Stimulated activated CD4-positive, alpha-beta T cell treated with anti-CD3 and anti-CD28 coated beads, Interleukin-12 subunit alpha, Interleukin-12 subunit beta, amount 100 ng/mL, for 24 hours (primary cell): Measurements from ENCODE around the gene PKNOX2.
"Not testable (repeated sequence)": the region's sequence is repeated elsewhere in the genome, so short reads cannot be mapped to it uniquely, and the experiment has no call there.

ENCODE experiments used
- DNase-seq, 2 experiments: peaks; one replicate each; pipeline ENCODE4 v3.0.0-alpha.2; 2020; ENCODE audit warnings: low read depth in 2 of 2

The PKNOX2 gene

DNA sequence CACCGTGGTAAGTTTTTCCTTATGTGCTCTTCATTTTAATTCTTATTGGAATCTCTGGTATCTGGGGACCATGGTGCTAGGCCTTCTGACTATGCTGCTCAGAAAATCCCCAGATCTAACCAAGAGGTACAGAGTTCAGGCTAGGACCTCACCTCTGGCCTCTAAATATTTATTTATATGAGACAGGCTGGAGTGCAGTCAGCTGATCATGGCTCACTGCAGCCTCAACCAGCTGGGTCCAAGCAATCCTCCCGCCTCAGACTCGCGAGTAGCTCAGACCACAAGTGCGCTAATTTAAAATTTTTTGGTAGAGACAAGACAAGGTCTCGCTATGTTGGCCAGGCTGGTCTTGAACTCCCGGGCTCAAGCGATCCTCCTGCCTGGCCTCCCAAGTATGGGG lies 38.4 kb downstream of the PKNOX2 start:
- no peak for DNase-seq

DNA sequence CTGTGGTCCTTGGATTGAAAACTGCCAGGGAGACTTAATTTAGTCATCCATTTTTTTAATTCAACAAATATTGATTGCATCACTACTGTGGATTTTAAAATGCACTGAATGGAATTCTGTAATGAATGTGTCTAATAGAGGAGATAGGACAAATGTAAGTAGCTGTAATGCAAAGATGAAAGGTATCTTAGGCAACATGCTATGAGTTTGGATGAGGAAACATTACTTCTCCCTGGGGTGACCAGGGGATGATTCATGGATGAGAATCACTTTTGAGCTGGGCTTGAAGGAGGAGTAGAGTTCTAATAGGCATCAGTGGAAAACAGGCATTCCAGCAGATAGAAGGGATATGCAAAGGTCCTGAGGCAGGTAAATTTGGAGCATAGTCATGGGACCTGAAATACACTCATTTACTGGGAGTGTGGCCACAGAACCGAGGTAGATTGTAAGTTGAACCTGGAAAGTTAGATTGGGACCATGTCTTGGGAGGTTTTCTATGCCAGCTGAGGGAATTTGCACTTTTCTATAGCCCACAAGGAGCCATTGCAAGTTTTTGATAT lies 43.4 kb downstream of the PKNOX2 start:
- DNase-seq = no peak

DNA sequence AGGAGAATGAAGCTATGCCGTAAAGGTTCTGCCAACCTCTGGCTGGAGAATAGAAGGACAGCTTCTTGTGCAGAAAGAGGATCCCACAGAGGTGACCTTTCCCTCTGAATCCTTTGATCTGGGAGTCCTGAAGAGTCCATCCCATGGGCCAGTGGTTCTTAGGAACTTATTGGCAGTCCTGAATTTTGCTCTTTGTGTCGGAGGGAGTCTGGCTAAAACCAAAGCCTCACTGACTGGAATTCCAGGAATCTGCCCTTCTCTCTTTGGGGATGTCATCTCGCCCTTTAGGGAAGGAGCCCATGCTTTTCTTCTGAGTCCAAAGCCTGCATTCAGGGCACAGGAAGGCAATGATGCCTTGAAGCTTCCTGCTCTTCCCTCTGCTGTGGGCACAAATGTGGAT lies 45.5 kb downstream of the PKNOX2 start:
- DNase-seq = no peak

DNA sequence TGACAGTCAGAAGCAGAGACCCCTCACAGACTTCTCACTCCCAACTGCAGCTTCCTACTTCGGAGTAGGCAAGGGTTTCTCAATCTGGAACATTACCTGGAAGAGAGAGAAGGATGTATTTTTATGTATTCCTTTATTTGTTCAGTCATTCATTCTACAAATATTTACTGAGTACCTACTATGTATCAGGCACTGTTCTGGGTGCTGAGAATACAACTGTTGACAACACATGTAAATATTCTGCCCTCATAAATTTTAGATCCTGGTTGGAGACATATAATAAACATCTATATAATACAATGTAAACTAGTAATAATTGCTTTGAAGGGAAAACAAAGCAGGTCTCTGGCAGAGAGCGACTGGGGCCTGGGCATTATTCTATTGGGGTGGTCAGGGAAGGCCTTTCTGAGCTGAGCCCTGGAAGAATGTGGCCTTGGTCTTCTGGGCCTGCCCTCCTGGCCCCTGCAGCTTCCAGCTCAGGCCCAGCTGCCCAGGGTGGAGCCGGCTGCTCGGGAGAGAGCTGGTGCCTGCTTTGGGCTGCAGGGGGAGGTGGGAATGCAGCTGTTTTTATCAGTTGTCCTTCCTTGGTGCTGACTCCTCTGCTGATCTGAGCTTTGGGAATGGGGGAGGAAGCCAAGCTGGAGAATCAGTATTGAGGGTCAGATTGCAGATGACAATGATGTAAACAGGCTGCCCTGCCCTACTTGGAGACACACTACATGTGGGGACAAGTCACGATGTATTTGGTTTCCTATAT lies 46.8 kb downstream of the PKNOX2 start:
- no peak for DNase-seq

DNA sequence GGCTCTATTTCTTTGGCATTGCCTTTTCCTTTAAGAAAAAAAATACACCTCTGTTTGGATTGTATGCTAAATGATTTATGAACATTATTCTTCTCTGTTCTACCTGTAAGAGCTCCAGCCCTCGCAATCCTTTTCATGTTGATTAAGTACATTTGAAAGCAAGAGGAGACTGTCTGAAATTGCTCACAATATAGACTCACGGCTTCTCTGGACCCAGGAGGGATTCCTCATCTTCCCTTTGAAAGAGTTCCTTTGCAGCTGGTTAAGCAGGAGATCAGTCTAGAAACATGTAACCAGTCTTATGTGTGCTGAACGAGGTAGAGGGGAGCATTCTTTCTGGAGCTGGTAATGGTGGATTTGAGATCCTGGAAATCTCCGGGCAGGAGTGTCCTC lies 47.4 kb downstream of the PKNOX2 start:
- DNase-seq = no peak

DNA sequence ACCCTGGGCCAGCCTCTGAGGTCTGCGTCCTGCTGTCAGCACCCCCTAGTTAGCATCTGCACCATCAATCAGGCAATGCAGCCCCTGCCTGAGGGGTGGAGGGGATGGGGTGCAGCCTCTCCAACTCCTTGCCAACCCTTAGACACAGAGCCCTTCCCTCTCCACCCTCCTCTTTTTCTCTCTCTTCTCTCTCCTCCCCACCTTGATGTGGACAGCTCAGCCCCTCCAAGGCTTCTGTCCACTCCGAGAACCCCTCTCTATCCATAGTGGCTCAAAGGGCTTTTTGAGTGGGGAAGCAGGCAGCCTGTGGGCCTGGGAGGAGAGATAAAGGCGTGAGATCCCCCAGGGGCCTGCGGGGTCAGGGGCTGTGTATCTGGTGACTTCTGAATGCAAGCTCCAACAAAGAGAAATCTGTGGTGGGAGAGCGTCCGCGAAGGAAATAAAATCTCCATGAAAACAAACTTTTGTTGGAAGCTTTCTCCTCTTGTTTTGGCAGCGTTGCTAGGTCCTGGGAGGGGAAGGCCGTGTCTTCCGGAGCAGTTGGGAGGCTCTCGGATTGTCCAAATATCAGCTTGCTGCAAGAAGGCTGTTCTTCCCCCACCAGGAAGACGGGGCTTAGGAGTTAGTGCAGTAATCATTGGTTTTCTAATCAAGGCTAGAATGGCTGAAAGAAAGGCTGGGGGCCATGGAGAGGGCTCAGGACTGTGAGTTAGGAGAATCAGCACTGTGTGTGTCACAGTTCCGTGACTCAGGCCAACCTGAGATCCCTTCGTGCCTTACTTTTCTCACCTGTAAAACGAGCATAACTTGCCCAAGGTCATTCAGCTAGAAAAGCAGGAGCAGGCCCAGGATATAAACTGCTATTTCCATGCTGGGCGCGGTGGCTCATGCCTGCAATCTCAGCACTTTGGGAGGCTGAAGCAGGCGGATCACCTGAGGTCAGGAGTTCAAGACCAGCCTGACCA lies 50.3 kb downstream of the PKNOX2 start:
- no peak for DNase-seq

DNA sequence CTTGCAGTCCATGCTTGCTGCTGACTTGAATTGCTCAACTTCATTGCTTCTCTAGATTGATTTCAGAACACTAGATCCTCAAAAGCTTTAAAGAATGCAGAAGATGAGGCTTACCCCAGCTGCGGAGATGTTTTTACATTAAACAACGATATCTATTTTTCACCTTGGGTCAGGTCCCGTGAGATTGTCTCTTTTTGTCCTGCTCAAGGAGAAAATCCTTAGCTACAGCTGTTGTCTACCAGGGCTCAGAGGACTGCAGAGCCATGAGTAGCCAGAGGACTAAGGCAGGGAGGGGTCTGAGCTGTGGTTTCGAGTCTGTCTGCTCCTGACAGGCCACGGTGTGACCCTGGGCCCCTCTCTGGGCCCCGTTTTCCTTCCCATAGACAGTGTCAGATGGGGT lies 51.4 kb downstream of the PKNOX2 start:
- DNase-seq = no peak

DNA sequence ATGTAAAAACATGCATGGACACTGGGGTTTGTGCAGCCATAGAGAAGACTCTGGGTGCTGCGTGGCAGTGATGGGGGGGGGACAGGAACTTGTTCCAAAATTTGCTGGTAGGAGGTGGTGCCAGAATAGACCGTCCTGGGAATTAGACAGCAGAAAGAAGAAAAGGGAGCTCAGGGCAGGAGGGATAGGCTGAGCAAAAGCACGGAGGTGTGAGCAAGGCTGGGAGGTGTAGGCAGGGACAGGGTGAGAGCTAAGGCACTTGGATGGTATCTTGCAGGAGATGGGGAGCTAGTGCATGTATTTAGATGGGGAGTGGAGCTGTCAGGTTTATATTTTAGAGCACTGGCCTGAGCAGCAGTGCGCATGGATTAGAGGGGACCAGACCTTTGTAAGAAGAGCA lies 53.8 kb downstream of the PKNOX2 start:
- no peak for DNase-seq

DNA sequence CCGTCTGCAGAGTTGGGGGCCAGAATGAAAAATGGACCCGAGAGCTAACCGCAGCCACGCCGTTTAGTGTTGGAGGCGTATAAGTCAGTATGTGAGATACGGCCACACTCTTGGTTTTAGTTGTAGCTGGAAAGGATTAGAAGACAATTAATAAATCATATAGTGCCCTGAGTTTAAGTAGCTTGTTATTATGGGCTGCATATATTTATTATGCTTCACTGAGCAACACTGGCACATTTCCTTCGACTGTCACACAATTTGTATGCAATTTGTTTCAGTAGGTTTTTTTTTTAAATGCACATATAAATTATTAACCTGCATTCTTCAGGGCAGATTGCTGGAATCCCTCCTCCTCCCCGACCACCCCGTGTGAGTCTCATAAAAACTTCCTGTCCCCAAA lies 56.9 kb downstream of the PKNOX2 start:
- DNase-seq = no peak

DNA sequence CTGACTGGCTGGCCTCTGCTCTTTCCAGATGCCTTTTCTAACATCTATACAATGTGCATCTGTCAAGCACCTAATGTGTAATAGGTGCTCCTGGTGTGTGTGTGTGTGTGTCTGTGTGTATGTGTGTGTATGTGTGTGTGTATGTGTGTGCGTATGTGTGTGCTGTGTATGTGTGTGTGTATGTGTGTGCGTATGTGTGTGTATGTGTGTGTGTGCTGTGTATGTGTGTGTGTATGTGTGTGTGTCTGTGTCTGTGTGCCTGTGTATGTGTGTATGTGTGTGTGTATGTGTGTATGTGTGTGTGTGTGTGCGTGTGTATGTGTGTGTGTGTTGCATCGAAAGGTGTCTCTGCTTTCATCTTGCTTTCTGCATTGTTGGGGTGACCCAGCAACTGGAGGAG lies 57.9 kb downstream of the PKNOX2 start:
- no peak for DNase-seq

DNA sequence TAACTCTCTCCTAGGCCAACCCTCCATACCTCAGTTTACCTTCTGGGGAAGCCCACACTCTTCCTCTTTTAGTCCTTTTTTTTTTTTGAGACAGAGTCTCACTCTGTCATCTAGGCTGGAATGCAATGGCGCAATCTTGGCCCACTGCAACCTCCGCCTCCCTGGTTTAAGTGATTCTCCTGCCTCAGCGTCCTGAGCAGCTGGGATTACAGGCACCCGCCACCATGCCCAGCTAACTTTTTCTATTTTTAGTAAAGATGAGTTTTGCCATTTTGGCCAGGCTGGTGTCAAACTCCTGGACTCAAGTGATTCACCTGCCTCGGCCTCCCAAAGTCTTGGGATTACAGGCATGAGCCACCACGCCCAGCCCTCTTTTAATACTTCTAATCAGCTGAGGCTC lies 58.6 kb downstream of the PKNOX2 start:
- not testable (repeated sequence) for DNase-seq

DNA sequence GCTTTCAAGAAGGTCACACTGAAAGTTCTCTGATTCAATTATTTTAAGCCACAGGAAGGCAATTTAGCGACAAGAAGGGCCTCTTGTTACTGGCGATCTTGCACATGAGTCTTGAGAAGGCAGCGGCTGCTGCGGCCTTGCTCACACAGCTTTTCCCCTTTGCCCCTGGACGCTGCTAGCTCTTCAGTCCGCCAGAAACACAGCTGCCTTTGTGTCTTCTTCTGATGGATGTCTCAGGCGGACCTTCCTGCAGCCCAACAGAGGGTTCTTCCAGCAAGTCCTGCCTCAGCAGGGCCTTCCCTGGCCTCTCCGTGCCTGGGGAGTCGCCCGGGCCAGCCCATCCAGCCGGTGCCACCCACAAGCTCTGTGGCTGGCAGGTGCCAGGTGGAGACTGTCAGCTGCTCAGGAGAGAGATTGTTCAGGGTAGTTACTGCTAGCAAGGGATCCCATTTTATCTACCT lies 59.4 kb downstream of the PKNOX2 start:
- no peak for DNase-seq

DNA sequence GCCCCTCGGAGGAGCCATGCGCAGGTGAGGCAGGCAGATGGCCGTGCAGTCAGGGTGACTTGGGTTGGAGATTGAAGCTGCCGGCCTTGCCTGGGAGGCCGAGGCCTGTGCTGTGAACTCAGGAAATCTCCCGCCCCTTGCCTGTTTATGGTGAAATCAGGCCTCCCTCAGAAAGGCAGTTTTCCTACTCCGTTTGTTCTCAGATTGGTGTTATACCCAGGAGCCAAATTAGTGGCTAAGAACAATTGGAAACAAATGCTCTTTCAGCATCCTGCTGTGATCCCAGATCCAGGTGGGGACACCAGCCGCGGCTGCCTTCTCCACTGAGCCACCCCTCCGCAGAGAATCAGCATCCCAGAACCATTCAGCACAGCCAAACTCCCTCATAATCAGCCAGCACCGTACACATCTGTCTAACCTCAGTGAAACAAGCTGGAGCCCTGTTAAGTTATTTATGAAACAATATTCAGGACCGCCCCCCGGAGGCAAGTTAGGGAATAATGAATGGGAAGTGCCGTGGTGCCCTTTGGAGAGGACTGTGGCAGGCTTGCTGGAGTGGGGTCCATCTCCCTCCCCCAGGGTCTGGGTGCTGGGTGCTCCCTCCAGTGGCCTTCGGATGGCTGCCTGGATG lies 60.0 kb downstream of the PKNOX2 start:
- no peak for DNase-seq

DNA sequence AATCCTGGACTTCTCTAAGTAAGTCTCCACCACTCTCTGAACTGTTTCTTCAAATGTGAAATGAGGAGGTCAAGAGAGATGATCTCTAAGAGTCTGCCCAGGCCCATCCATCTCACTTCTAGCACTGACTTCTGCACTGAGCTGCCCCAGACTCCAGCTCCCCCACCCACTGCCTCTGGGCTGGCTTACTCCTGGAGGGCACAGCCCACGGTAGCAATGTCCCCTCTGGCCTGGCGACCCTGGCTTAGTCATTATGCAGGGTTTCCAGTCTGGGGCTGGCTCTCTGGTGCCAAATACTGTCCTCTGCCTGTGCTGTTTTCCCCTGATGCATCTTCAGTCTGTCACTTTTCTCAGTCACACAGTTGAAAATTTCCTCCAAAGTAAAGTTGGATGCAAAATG lies 60.9 kb downstream of the PKNOX2 start:
- DNase-seq = no peak

DNA sequence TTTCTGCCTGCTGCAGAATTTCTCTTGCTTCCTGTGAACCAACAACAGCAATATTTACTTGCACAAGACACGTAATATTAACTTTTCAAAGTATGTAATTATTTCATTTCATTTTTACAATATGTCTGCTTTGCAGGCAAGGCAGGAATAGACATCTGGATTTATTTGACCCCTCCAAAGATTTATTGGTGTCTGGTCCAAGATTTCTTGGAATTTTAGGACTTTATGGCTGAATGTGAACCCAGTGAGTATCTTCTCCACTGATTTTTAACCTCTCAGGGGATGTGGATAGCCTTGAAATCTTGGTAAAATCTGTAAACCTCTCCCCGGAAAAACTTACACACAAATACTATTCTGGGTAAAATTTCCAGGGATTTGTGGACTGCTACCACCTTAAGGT lies 61.5 kb downstream of the PKNOX2 start:
- DNase-seq = no peak

DNA sequence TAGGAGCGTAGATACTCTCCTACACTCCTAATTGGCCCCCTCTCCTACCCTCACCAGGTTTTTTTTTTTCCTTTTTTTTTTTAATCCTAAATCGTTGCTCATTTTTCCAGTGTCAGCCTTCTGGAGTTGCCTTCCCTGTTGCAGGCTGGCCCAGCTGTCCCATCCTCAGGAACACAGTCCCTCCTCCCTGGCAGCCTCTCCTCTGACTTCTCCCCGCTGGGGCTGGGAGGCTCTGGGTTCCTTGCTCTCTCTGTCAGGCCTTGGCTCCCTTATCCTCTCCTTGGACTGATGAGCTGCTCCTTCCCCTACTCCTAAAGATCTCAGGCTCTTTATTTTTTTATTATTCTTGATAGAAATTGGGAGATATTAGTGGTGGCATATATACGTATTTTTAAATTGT lies 62.2 kb downstream of the PKNOX2 start:
- no peak for DNase-seq

DNA sequence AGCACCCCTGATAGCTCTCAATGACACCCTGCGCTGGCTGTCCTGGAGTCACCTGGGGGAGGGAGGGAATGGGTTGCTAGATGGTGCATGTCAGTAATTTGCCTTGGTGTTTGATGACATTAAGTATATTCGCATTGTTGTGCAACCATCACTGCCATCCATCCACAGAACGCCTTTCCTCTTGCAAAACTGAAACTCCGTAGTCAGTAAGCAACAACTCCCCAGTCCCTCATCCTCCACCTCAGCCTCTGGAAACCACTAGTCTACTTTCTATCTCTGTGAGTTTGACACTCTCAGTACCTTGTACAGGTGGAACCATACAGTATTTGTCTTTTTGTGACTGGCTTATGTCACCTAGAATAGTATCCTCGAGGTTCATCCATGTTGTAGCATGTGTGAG lies 62.6 kb downstream of the PKNOX2 start:
- DNase-seq = no peak

DNA sequence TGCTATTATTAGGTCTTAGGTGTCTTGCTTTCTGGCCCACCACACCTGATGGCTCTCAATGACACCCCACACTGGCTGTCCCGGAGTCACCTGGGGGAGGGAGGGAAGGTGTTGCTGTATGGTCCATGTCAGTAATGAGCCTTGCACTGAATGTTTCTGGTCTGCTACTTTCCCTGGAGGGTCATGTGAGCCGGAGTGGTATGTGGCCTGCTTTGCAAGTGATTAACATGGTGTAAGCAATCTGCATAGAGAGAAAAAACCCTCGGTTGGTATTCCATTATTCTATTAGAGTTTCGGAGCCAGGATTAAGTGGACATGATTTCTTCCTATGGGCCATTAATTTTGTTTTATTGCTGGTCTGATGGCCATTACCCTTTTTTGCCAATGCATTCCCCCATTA lies 63.9 kb downstream of the PKNOX2 start:
- DNase-seq = no peak

DNA sequence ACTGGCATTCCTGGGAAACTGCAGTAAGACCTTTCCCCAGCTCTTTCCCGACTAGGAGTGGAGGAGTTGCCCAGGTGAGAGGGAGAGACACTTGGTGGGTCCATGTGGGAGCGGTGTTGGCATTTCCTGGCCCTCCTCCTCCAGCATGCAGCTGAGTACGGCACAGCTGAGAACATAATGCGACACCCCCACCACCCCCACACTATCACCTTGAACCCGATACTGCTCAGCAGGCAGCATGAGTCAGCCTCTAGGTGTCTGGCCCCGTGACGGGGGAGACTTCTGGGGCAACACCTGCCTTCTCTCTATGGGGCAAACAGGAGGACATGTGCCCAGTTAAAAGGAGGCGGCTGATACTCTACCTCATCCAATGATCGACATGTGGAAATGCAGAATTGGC lies 64.4 kb downstream of the PKNOX2 start:
- DNase-seq = no peak

DNA sequence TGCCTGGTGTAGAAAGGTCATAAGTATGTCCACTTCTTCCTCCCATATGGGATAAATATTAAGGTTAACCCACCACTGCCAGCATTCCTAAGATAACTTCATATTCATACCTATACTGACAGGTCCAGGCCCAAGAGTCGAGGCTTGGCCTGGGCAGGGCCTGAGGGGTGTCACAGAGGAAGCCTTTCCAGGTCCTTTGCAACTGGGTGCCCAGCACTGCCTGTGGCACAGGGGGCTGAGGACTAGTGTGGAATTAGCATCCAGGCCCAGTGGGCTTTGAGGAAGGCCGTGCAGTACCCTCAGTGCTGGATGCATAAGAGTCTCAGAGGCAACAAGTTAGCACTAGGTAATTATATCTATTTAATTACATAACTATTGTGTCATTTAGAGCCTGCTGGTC lies 65.4 kb downstream of the PKNOX2 start:
- no peak for DNase-seq

DNA sequence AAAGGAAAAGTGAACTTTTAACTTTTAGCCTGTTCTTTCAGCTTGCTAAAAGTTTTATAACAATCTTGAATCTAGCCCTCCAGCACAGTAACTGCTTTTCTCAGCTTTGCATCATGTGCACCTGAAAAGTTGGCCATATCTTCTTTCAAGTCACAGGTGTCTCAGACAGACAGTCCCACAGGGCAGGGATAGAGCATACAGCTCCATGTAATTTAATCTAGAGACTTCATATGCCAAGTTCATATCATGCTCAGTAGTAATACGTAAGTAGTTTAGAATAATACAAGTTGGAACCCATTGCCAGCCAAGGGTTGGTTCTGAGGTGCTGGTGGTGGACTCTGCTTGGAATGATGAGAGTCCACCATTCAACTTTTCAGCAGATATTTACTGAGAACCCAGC lies 68.6 kb downstream of the PKNOX2 start:
- DNase-seq = no peak

DNA sequence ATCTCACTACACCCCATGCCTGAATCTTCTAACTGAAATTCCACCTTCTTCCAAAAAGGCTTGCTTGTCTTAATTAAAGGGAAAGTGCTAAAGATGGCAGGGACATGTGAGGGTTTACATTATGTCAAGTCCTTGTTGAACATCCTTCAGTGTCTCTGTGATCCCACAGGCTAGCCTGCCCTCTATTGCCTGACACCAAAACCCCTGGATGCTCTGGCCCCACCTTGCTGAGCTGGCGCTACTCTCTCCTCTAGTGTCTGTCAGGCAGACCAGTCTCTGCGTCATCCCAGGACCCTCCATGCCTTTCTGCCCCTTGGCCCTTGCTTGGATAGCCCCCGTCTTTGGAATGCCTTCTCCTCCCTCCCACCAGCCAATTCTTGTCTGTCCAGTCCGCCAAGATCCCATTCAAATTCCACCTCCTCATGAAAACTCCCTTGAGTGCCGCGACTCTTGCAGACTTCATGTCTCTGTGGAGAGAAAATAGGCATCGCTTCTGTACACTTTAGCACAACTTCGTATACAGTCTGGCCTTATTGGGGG lies 69.3 kb downstream of the PKNOX2 start:
- no peak for DNase-seq
